Nephron (organoid): ENCODE results near the gene TMIGD3.

ENCODE experiments used
- H3K27ac Mint-ChIP-seq, 3 experiments: 2 replicates each; pipeline ENCODE4 v1.8.0; 2020; ENCODE audit warnings: mixed read lengths in 3 of 3, mild to moderate bottlenecking in 2 of 3, moderate library complexity in 1 of 3
- H3K27me3 Mint-ChIP-seq: 2 replicates; pipeline ENCODE4 v1.8.0; 2021; ENCODE audit warnings: low read depth, mild to moderate bottlenecking, moderate library complexity, mixed read lengths
- H3K36me3 Mint-ChIP-seq: 2 replicates; pipeline ENCODE4 v1.8.0; 2020; ENCODE audit warnings: low read depth, mixed read lengths
- H3K4me1 Mint-ChIP-seq: 2 replicates; pipeline ENCODE4 v1.8.0; 2020; ENCODE audit warnings: mixed read lengths
- H3K4me3 Mint-ChIP-seq, 3 experiments: 2 replicates each; pipeline ENCODE4 v1.8.0; 2020; ENCODE audit warnings: mild to moderate bottlenecking in 3 of 3, mixed read lengths in 3 of 3, moderate library complexity in 2 of 3
- H3K9me3 Mint-ChIP-seq: 2 replicates; pipeline ENCODE4 v1.8.0; 2020; ENCODE audit warnings: mixed read lengths
- CTCF ChIP-seq, 3 experiments: fragments of 200-600 bp; sonication (generic); IDR thresholded peaks; one replicate each; pipeline ENCODE4 v1.5.0; 2021; ENCODE audit warnings: antibody characterized with exemption in 3 of 3; ENCODE audit not compliant: unreplicated experiment in 3 of 3

TMIGD3 gene

GRCh38 chr1:111517469-111518225 lies 14.2 kb upstream of the TMIGD3 start:
- Mint-ChIP-seq H3K4me3 (no peak overlapping the region), H3K27me3 (no peaks in the 10 kb centered on the region), H3K36me3 (no peaks in the 10 kb centered on the region), H3K4me1 (peaks cover 15% of the 10 kb centered on the region), H3K9me3 (no peaks in the 10 kb centered on the region), H3K27ac (peak overlapping the region in 2 of 3 experiments; percentile 90 to 95)
- no peak for TF ChIP-seq CTCF (IDR thresholded peaks at IDR 0.05; ENCODE audit: unreplicated experiment in 3 of 3)

GRCh38 chr1:111516005-111516535 lies 12.6 kb upstream of the TMIGD3 start:
- no peaks in the 10 kb centered on the region for H3K36me3 Mint-ChIP-seq

GRCh38 chr1:111515291-111516004 lies 12.0 kb upstream of the TMIGD3 start:
- H3K4me3 Mint-ChIP-seq: no peak overlapping the region
- H3K4me1 Mint-ChIP-seq: peaks cover 15% of the 10 kb centered on the region
- no peak for TF ChIP-seq CTCF (IDR thresholded peaks at IDR 0.05; ENCODE audit: unreplicated experiment in 3 of 3)
- no peaks in the 10 kb centered on the region for H3K9me3 Mint-ChIP-seq
- H3K27me3 Mint-ChIP-seq: no peaks in the 10 kb centered on the region
- peak overlapping the region in 1 of 3 experiments; percentile 36 for H3K27ac Mint-ChIP-seq
- no peaks in the 10 kb centered on the region for H3K36me3 Mint-ChIP-seq

More at GRCh38 chr1:111516005-111516535, 12.6 kb upstream of the TMIGD3 start:
- no peaks in the 10 kb centered on the region for H3K9me3 Mint-ChIP-seq
- no peak overlapping the region for H3K4me3 Mint-ChIP-seq
- H3K27ac Mint-ChIP-seq: peak overlapping the region in 2 of 3 experiments; percentile 90 to 95
- no peaks in the 10 kb centered on the region for H3K27me3 Mint-ChIP-seq
- TF ChIP-seq CTCF (IDR thresholded peaks at IDR 0.05; ENCODE audit: unreplicated experiment in 3 of 3): no peak
- peaks cover 15% of the 10 kb centered on the region for H3K4me1 Mint-ChIP-seq

- Mint-ChIP-seq H3K9me3 (no peaks in the 10 kb centered on the region), H3K4me3 (no peak overlapping the region), H3K4me1 (peaks cover 16% of the 10 kb centered on the region), H3K27ac (no peak overlapping the region), H3K27me3 (no peaks in the 10 kb centered on the region), H3K36me3 (no peaks in the 10 kb centered on the region)
- TF ChIP-seq CTCF (IDR thresholded peaks at IDR 0.05; ENCODE audit: unreplicated experiment in 3 of 3): no peak
Observed at GRCh38 chr1:111513410-111514020, 10.1 kb upstream of the TMIGD3 start.

GRCh38 chr1:111512931-111513330 lies 9.5 kb upstream of the TMIGD3 start:
- no peak overlapping the region for H3K27ac Mint-ChIP-seq
- no peaks in the 10 kb centered on the region for H3K9me3 Mint-ChIP-seq
- no peaks in the 10 kb centered on the region for H3K36me3 Mint-ChIP-seq
- no peak overlapping the region for H3K4me3 Mint-ChIP-seq
- H3K4me1 Mint-ChIP-seq: peaks cover 22% of the 10 kb centered on the region
- no peaks in the 10 kb centered on the region for H3K27me3 Mint-ChIP-seq
- TF ChIP-seq CTCF (IDR thresholded peaks at IDR 0.05; ENCODE audit: unreplicated experiment in 3 of 3): no peak
